OCI-M2 (cell line): Measurements from ENCODE around the gene KNOP1.
"Not testable (repeated sequence)": the region's sequence is repeated elsewhere in the genome, so short reads cannot be mapped to it uniquely, and the experiment has no call there.

ENCODE experiments used
- DNase-seq: peaks from one replicate; lab custom pipeline; 2025; ENCODE audit not compliant: unreplicated experiment; lab: John Stamatoyannopoulos, UW

The KNOP1 gene

GRCh38 chr16:19741354-19741753, 23.3 kb upstream of the KNOP1 start:
- DNase-seq = no peak

GRCh38 chr16:19737306-19738038, 19.4 kb upstream of the KNOP1 start:
- DNase-seq = no peak

- no peak for DNase-seq
Measured at GRCh38 chr16:19735074-19735867, 17.2 kb upstream of the KNOP1 start.

GRCh38 chr16:19733551-19733950, 15.5 kb upstream of the KNOP1 start:
- DNase-seq = no peak

GRCh38 chr16:19728636-19728965, 10.6 kb upstream of the KNOP1 start:
- DNase-seq = no peak

GRCh38 chr16:19722981-19723380, 5.0 kb upstream of the KNOP1 start:
- no peak for DNase-seq

- DNase-seq = no peak
Measured at GRCh38 chr16:19722269-19722952, 4.4 kb upstream of the KNOP1 start.

GRCh38 chr16:19718624-19718965, 568 bp upstream of the KNOP1 start:
- no peak for DNase-seq

- DNase-seq = no peak
Measured at GRCh38 chr16:19717314-19717713, 713 bp downstream of the KNOP1 start.

- not testable (repeated sequence) for DNase-seq
Measured at GRCh38 chr16:19716728-19717127, 1.3 kb downstream of the KNOP1 start.

GRCh38 chr16:19716183-19716582, 1.8 kb downstream of the KNOP1 start:
- DNase-seq = no peak

GRCh38 chr16:19715566-19715965, 2.5 kb downstream of the KNOP1 start:
- DNase-seq = no peak

GRCh38 chr16:19713697-19714096, 4.3 kb downstream of the KNOP1 start:
- no peak for DNase-seq

- no peak for DNase-seq
Measured at GRCh38 chr16:19712418-19713058, 5.5 kb downstream of the KNOP1 start.

- DNase-seq = no peak
Measured at GRCh38 chr16:19711643-19712042, 6.4 kb downstream of the KNOP1 start.

- no peak for DNase-seq
Measured at GRCh38 chr16:19710991-19711545, 7.0 kb downstream of the KNOP1 start.

GRCh38 chr16:19710191-19710908, 7.7 kb downstream of the KNOP1 start:
- no peak for DNase-seq

- no peak for DNase-seq
Measured at GRCh38 chr16:19709381-19710136, 8.5 kb downstream of the KNOP1 start.

- DNase-seq = no peak
Measured at GRCh38 chr16:19708296-19709205, 9.5 kb downstream of the KNOP1 start.
